NCI-H1092 (cell line): ENCODE measurements around the gene NXPH4.

Experiments
- DNase-seq: peaks from one replicate; lab custom pipeline; 2025; lab: John Stamatoyannopoulos, UW

The NXPH4 gene

DNA sequence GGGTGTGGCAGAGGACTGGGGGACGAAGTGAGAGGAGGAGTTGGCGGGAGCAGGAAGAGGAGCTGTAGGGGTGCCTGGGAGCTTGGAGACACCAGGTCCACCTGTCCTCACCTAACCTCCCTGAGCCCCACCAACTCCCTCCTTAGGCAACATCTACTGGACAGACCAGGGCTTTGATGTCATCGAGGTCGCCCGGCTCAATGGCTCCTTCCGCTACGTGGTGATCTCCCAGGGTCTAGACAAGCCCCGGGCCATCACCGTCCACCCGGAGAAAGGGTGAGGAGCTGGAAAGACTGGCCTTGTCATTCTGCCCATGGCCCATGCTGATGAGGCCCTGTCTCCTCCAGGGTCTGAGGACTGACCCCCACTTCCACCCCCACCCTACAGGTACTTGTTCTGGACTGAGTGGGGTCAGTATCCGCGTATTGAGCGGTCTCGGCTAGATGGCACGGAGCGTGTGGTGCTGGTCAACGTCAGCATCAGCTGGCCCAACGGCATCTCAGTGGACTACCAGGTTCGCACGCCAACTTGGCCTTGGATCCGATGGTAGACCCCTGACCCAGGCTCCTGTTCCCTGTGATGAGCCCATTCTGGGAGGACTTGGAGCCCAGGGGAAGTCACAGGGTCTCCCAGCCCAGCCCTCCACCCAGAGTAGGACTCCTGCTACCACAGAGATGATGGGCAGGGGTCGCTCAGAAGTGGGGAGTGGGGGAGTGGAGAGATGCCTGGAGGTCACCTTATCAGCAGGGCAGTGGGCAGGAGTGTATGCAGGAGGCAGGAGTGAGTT lies 32.5 kb upstream of the NXPH4 start:
- DNase-seq = no peak

DNA sequence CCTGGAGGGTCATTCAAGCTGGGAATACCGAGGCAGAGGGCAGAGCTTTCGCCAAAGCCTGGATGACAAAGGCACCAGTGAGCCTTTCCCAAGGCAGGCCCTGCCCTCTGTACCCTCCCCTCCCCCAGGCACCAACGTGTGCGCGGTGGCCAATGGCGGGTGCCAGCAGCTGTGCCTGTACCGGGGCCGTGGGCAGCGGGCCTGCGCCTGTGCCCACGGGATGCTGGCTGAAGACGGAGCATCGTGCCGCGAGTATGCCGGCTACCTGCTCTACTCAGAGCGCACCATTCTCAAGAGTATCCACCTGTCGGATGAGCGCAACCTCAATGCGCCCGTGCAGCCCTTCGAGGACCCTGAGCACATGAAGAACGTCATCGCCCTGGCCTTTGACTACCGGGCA lies 31.2 kb upstream of the NXPH4 start:
- no peak for DNase-seq

DNA sequence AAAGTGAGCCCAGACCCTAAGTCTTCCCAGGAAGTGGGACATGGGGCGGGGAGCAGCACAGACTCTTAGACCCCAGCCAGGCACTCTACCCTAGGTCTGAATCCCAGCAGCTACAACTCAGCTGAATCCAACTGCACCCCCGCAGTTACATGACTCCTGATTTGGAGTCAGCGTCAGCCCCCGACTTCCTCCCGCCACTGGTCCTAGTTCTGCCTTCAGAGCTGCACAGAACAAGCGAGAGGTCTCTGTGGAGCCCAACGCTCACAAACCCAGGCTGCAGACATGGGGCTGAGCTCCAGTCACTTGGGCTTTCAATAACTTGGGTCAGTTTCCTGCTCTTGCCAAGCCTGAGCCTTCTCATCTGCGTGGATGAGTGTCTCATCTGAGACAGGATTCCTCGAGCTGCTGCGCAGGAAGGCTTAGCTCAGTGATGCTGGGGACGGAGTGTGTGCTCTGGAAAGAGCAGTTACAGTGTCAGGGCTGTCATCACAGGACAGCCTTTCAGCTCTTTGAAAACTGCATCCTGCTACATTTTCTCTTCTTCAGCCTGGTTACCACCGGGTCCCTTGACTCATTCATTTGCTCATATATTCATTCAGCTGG lies 30.6 kb upstream of the NXPH4 start:
- no peak for DNase-seq

GRCh38 chr12:57187222-57188089 lies 29.1 kb upstream of the NXPH4 start:
- DNase-seq = no peak

DNA sequence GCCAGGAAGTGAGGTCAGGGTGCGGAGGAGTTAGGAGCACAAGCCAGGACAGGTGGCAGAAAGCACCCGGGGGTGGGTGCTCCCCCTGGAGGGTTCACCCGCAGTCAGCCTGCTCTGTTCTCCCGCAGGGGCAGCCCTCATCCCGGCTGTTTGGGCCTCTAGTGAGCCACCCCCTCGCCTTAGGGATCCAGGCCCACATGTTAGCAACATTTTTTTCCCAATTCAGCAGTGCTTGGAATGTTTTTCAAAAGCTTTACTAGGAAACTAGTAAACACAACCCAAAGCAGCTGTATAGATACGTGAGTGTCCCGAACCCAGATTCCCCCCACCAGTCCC lies 28.5 kb upstream of the NXPH4 start:
- no peak for DNase-seq

GRCh38 chr12:57190037-57190436 lies 26.6 kb upstream of the NXPH4 start:
- DNase-seq = no peak

- no peak for DNase-seq
Observed at GRCh38 chr12:57190821-57191220, 25.8 kb upstream of the NXPH4 start.

DNA sequence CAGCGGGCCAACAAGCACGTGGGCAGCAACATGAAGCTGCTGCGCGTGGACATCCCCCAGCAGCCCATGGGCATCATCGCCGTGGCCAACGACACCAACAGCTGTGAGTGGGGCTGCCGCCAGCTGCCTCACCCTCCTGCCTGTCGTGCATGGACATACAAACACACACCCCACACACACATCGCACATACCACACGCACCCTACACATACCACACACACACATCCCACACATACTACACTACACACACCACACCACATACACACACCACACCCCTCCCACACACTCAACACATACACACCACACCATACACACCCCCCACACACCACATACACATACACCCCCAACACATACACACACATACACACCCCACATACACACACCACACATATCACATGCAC lies 25.2 kb upstream of the NXPH4 start:
- no peak for DNase-seq

DNA sequence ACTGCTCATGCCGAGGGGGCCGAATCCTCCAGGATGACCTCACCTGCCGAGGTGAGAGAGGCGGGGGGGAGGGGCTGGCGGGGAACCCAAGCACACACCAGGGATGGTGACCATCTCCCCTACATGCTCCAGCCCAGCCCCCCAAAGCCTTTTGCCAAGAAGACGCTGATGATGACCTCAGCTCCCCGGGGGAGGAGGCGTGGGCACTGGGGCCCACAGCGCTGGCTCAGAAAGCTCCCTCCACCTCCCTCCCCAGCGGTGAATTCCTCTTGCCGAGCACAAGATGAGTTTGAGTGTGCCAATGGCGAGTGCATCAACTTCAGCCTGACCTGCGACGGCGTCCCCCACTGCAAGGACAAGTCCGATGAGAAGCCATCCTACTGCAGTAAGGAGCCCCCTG lies 23.7 kb upstream of the NXPH4 start:
- no peak for DNase-seq

GRCh38 chr12:57193706-57194245 lies 22.8 kb upstream of the NXPH4 start:
- no peak for DNase-seq

- no peak for DNase-seq
Observed at GRCh38 chr12:57194253-57194652, 22.3 kb upstream of the NXPH4 start.

GRCh38 chr12:57195186-57195585 lies 21.4 kb upstream of the NXPH4 start:
- DNase-seq = no peak

- no peak for DNase-seq
Observed at GRCh38 chr12:57195611-57196371, 20.8 kb upstream of the NXPH4 start.

- no peak for DNase-seq
Observed at GRCh38 chr12:57196439-57196838, 20.2 kb upstream of the NXPH4 start.

DNA sequence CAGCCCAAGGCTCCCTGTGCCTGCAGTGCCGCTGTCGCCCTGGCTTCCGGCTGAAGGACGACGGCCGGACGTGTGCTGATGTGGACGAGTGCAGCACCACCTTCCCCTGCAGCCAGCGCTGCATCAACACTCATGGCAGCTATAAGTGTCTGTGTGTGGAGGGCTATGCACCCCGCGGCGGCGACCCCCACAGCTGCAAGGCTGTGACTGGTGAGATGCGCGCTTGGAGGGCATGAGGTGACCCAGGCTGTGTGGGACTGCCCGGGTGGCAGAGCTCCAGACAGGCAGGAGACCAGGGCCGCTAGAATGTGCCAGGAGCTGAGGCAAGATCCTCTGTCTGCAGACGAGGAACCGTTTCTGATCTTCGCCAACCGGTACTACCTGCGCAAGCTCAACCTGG lies 19.6 kb upstream of the NXPH4 start:
- no peak for DNase-seq

DNA sequence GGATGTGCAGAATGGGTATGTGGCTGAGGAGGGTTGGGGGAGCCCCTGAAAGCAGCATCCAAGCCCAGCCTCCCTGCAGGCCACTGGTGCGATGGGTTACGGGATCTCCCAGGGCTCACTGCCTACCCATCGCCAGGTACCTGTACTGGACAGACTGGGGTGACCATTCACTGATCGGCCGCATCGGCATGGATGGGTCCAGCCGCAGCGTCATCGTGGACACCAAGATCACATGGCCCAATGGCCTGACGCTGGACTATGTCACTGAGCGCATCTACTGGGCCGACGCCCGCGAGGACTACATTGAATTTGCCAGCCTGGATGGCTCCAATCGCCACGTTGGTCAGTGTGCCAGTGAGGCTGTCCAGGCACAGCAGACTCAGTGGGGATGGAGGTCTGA lies 18.3 kb upstream of the NXPH4 start:
- DNase-seq = no peak

- no peak for DNase-seq
Observed at GRCh38 chr12:57199191-57199590, 17.4 kb upstream of the NXPH4 start.

GRCh38 chr12:57200497-57200896 lies 16.1 kb upstream of the NXPH4 start:
- DNase-seq = no peak

GRCh38 chr12:57201219-57201618 lies 15.4 kb upstream of the NXPH4 start:
- no peak for DNase-seq

GRCh38 chr12:57201631-57202030 lies 15.0 kb upstream of the NXPH4 start:
- DNase-seq = no peak

DNA sequence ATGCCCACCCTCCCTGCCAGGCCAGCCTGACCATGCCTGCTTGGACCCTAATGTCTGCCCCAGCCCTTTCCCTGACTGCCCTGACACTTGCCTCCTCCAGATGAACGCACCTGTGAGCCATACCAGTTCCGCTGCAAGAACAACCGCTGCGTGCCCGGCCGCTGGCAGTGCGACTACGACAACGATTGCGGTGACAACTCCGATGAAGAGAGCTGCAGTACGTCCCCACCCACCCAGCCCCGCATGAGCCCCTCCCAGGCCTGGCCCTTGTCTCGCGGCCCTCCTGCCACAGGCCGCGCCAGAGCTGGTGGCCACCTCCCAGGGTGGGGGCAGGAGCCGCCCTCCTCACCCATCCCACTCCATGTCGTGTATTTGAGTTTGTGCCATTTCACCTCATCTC lies 14.3 kb upstream of the NXPH4 start:
- no peak for DNase-seq

- DNase-seq = no peak
Observed at GRCh38 chr12:57203201-57203600, 13.4 kb upstream of the NXPH4 start.
